ENCODE results near the gene CRB1. TPM values are rescaled to one million over a fixed set of nuclear protein-coding genes. Genes with fewer than 3 reads are reported as not detected.
"Not testable (repeated sequence)": the region's sequence is repeated elsewhere in the genome, so short reads cannot be mapped to it uniquely, and the experiment has no call there.

CRB1 gene
- total RNA-seq, 3 donors from 2014 or later (not counting 1 experiment from before 2014, with no cell fraction given), result 0.36 to 0.83 TPM; not detected in 1

- Mint-ChIP-seq H3K27ac (no peak overlapping the region), H3K4me1 (no peaks in the 10 kb centered on the region), H3K36me3 (no peaks in the 10 kb centered on the region), H3K4me3 (no peak overlapping the region), H3K9me3 (no peaks in the 10 kb centered on the region), H3K27me3 (ENCODE audit: low read depth in 2 of 2) (peaks cover 2 to 11% of the 10 kb centered on the region in 2 donors)
- H3K4me1 ChIP-seq (ENCODE audit: control insufficient read depth, insufficient read depth, low read length), result no peaks in the 10 kb centered on the region
- DNase-seq (no peak), ATAC-seq (no peak)
- intact Hi-C loops (cut with micrococcal nuclease), result no loop called here
- H3K36me3 ChIP-seq (ENCODE audit: control insufficient read depth, insufficient read depth, low read length), result no peaks in the 10 kb centered on the region
- H3K27me3 ChIP-seq (ENCODE audit: control insufficient read depth, insufficient read depth, low read length), result no peaks in the 10 kb centered on the region
- 100% methylated on average over 1 of the region's 1 CpG for WGBS (ENCODE audit: insufficient coverage)
- no peaks in the 10 kb centered on the region for H3K9me3 ChIP-seq (ENCODE audit: control insufficient read depth, insufficient read depth, low read length)
- no peak overlapping the region for H3K4me3 ChIP-seq (ENCODE audit: low read length)
- H3K27ac ChIP-seq (ENCODE audit: low read length), result no peak overlapping the region
- TF ChIP-seq, protein P1, sequence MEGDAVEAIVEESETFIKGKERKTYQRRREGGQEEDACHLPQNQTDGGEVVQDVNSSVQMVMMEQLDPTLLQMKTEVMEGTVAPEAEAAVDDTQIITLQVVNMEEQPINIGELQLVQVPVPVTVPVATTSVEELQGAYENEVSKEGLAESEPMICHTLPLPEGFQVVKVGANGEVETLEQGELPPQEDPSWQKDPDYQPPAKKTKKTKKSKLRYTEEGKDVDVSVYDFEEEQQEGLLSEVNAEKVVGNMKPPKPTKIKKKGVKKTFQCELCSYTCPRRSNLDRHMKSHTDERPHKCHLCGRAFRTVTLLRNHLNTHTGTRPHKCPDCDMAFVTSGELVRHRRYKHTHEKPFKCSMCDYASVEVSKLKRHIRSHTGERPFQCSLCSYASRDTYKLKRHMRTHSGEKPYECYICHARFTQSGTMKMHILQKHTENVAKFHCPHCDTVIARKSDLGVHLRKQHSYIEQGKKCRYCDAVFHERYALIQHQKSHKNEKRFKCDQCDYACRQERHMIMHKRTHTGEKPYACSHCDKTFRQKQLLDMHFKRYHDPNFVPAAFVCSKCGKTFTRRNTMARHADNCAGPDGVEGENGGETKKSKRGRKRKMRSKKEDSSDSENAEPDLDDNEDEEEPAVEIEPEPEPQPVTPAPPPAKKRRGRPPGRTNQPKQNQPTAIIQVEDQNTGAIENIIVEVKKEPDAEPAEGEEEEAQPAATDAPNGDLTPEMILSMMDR (IDR thresholded peaks at IDR 0.05), result no peak
Measured at GRCh38 chr1:197397895-197398294, 129.8 kb downstream of the CRB1 start.

GRCh38 chr1:197399755-197400521 lies 131.9 kb downstream of the CRB1 start:
- TF ChIP-seq, protein P1 (IDR thresholded peaks at IDR 0.05), result peak; percentile 34
- no peak overlapping the region for H3K27ac Mint-ChIP-seq
- Histone ChIP-seq H3K4me1 (ENCODE audit: control insufficient read depth, insufficient read depth, low read length) (no peaks in the 10 kb centered on the region), H3K9me3 (ENCODE audit: control insufficient read depth, insufficient read depth, low read length) (no peaks in the 10 kb centered on the region), H3K27ac (ENCODE audit: low read length) (no peak overlapping the region), H3K27me3 (ENCODE audit: control insufficient read depth, insufficient read depth, low read length) (no peaks in the 10 kb centered on the region), H3K36me3 (ENCODE audit: control insufficient read depth, insufficient read depth, low read length) (no peaks in the 10 kb centered on the region), H3K4me3 (ENCODE audit: low read length) (no peak overlapping the region)
- H3K4me3 Mint-ChIP-seq, result no peak overlapping the region
- no peaks in the 10 kb centered on the region for H3K36me3 Mint-ChIP-seq
- no peaks in the 10 kb centered on the region for H3K9me3 Mint-ChIP-seq
- WGBS (ENCODE audit: insufficient coverage), result 10% methylated on average over 4 of the region's 4 CpGs
- ATAC-seq (peak; percentile 63 to 64 (median 64)), DNase-seq (peak in 1 of 2 donors; percentile 64)
- peaks cover 8 to 22% of the 10 kb centered on the region in 2 donors for H3K27me3 Mint-ChIP-seq (ENCODE audit: low read depth in 2 of 2)
- intact Hi-C loops (cut with micrococcal nuclease), result no loop called here
- H3K4me1 Mint-ChIP-seq, result no peaks in the 10 kb centered on the region

GRCh38 chr1:197400522-197400902 lies 132.5 kb downstream of the CRB1 start:
- no peaks in the 10 kb centered on the region for H3K4me1 ChIP-seq (ENCODE audit: control insufficient read depth, insufficient read depth, low read length)
- no peaks in the 10 kb centered on the region for H3K27me3 ChIP-seq (ENCODE audit: control insufficient read depth, insufficient read depth, low read length)
- Mint-ChIP-seq H3K9me3 (no peaks in the 10 kb centered on the region), H3K27me3 (ENCODE audit: low read depth in 2 of 2) (peaks cover 8 to 22% of the 10 kb centered on the region in 2 donors), H3K4me3 (no peak overlapping the region), H3K36me3 (no peaks in the 10 kb centered on the region), H3K27ac (no peak overlapping the region), H3K4me1 (no peaks in the 10 kb centered on the region)
- H3K4me3 ChIP-seq (ENCODE audit: low read length), result no peak overlapping the region
- no peak overlapping the region for H3K27ac ChIP-seq (ENCODE audit: low read length)
- no peak for ATAC-seq
- intact Hi-C loops (cut with micrococcal nuclease), result no loop called here
- WGBS (ENCODE audit: insufficient coverage), result no CpG with 5 or more reads among the region's 2 CpGs
- DNase-seq, result no peak
- no peaks in the 10 kb centered on the region for H3K9me3 ChIP-seq (ENCODE audit: control insufficient read depth, insufficient read depth, low read length)
- TF ChIP-seq, protein P1 (IDR thresholded peaks at IDR 0.05), result no peak
- no peaks in the 10 kb centered on the region for H3K36me3 ChIP-seq (ENCODE audit: control insufficient read depth, insufficient read depth, low read length)

DNA sequence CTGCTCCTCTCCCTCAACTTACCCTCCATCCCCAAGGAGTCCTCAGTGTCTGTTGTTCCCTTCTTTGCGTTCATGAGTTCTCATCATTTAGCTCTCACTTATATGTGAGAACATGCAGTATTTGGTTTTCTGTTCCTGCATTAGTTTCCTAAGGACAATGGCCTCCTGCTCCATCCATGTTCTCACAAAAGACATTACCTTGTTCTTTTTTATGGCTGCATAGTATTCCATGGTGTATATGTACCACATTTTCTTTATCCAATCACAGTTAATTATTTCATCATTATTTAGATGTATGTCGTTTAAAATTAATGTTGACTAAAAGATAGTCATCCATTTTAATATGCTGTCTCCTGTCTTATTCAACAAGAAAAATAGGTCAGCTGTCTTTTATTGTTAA lies 134.1 kb downstream of the CRB1 start:
- DNase-seq (no peak), ATAC-seq (no peak)
- Histone ChIP-seq H3K9me3 (ENCODE audit: control insufficient read depth, insufficient read depth, low read length) (no peaks in the 10 kb centered on the region), H3K36me3 (ENCODE audit: control insufficient read depth, insufficient read depth, low read length) (no peaks in the 10 kb centered on the region), H3K4me3 (ENCODE audit: low read length) (no peak overlapping the region), H3K27ac (ENCODE audit: low read length) (no peak overlapping the region), H3K4me1 (ENCODE audit: control insufficient read depth, insufficient read depth, low read length) (no peaks in the 10 kb centered on the region), H3K27me3 (ENCODE audit: control insufficient read depth, insufficient read depth, low read length) (no peaks in the 10 kb centered on the region)
- Mint-ChIP-seq H3K27me3 (ENCODE audit: low read depth in 2 of 2) (peaks cover 8 to 22% of the 10 kb centered on the region in 2 donors), H3K4me1 (no peaks in the 10 kb centered on the region), H3K27ac (no peak overlapping the region), H3K36me3 (no peaks in the 10 kb centered on the region), H3K9me3 (no peaks in the 10 kb centered on the region), H3K4me3 (no peak overlapping the region)
- WGBS (ENCODE audit: insufficient coverage), result 86% methylated on average over 1 of the region's 2 CpGs
- intact Hi-C loops (cut with micrococcal nuclease), result no loop called here
- TF ChIP-seq, protein P1 (IDR thresholded peaks at IDR 0.05), result no peak

- H3K36me3 Mint-ChIP-seq; ATAC-seq; H3K9me3 ChIP-seq (ENCODE audit: control insufficient read depth, insufficient read depth, low read length); H3K27ac ChIP-seq (ENCODE audit: low read length); H3K36me3 ChIP-seq (ENCODE audit: control insufficient read depth, insufficient read depth, low read length); H3K4me1 ChIP-seq (ENCODE audit: control insufficient read depth, insufficient read depth, low read length); DNase-seq; H3K4me1 Mint-ChIP-seq; H3K4me3 ChIP-seq (ENCODE audit: low read length); H3K27me3 ChIP-seq (ENCODE audit: control insufficient read depth, insufficient read depth, low read length); H3K4me3 Mint-ChIP-seq; H3K9me3 Mint-ChIP-seq; intact Hi-C loops (cut with micrococcal nuclease); H3K27ac Mint-ChIP-seq: not testable (repeated sequence)
- H3K27me3 Mint-ChIP-seq (ENCODE audit: low read depth in 2 of 2), result peaks cover 13 to 22% of the 10 kb centered on the region in 2 donors
- WGBS (ENCODE audit: insufficient coverage), result no CpG with 5 or more reads among the region's 8 CpGs
Measured at GRCh38 chr1:197404774-197405173, 136.7 kb downstream of the CRB1 start.

All from natural killer cell (primary cell).